ENCODE results near the gene LRFN2.

LRFN2 gene

DNA sequence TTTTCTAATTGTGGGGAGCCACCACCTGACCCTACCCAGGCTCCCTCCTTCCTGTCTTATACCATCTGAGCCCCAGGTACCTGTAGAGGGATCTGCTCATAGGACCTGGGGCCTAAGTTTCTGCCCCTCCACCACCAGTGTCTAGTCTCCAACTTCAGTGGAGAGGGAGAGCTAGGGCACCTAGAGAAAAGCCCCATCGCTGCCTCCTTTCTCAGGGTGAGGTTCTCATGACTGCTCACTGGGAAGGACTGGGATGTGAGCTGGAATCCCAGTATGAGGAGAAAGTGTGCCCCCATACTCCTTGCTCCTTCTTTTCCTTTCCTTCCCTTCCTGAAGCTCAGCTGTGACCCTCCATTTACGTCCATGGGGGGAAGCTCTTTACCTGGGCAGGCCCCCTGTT, 231.6 kb downstream of the LRFN2 start:
- DNase-seq (ENCODE audit: insufficient read length, low spot score) (no peak), FAIRE-seq (no peak)

DNA sequence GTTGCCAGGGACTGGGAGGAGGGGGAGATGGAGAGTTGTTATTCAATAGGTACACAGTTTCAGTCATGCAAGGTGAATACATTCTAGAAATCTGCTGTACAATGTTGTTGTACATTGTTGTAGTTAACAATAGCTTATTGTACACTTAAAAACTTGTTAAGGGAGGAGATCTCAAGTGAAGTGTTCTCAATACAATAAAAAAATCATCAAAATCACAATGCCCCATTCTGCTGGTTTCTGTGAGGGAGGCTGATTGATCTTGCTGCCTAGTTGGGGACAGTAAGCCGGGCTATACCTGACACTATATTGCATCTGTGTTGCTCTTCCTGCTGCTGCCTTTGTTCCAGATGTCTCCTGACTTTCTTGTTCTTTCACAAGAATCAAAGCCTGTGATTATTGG, 232.1 kb downstream of the LRFN2 start:
- FAIRE-seq (no peak), DNase-seq (ENCODE audit: insufficient read length, low spot score) (no peak)

GRCh38 chr6:40353967-40354452, 233.2 kb downstream of the LRFN2 start:
- DNase-seq (ENCODE audit: insufficient read length, low spot score): no peak
- no peak for FAIRE-seq

DNA sequence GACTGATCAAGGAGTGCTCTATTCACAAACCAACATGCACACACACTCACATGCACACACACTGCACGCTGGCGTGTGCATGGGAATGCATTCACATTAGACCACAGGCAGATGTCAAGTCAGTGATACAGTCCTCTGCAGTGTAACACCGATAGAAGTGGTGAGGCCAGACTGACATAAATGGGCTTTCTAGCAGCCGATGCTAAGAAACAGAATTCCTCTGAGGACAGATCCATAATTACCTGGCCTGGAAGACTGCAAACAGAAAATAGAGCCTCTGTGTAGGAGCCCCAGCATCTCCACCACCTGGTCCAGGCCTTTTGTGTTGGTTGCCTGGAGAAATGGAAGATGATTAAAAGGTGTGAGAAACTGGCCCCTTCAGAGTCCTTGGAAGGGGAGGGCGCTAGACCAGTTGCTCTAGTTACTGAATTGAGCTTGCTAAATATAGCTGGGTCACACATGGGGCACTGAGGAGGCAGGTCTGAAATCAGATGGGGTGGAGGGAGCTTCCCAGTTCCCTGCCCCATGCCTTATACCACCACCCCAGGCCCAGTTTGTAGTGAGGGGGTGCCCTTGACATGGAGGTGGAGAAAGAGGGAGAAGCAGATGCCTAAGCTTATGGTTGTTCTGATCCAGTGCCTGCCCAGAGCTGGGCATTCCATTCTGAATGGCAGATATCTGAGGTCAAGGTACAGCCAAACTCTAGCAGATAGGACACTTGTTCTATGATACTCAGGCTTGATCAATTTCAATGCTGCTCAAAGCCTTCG, 233.8 kb downstream of the LRFN2 start:
- FAIRE-seq (no peak), DNase-seq (ENCODE audit: insufficient read length, low spot score) (no peak)

DNA sequence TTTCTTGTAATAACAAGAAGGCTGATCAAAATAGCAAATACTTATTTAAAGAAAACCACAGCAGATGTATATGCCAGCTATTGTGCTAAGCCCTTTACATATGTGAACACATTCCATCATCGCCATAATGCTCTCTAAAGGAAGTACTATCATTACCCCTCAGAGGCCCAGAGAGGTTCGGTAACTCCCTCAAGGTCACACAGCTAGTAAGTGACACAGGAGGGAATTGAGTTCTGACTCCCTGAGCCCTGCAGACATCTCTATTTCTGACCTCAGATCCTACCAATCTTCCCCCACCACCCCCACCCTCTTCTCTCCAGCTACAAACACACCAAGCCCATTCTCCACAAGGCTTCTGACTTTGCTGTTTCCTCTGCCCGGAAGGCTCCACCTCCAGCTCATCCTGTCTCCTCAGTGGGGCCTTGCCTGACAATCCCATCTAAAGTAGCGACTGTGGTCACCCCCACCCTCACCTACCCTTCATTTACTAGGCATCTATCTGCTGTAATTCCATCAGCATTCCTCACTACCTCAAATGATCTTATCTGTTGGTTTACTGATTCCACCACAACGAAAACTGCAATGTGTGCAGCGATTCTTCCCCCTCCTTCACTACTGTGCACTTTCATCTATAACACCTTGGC, 234.5 kb downstream of the LRFN2 start:
- DNase-seq (ENCODE audit: insufficient read length, low spot score) (no peak), FAIRE-seq (no peak)

GRCh38 chr6:40352006-40352405, 235.2 kb downstream of the LRFN2 start:
- DNase-seq (ENCODE audit: insufficient read length, low spot score) (no peak), FAIRE-seq (no peak)

DNA sequence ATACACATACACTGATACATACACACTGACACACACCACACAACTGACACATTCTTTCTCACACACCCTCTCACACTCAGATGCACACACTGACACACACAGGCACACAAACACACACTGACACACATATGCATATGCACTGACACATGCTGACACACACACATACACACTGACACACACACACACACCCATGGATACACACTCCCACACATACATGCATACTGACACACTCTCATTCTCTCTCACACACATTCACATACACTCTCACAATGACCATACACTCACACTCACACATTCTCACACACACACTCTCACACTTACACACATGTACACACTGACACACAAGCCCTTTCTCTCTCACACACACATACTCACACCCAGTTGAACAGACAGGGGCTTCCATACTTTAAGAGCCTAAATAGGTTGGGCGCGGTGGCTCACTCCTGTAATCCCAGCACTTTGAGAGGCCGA, 236.4 kb downstream of the LRFN2 start:
- FAIRE-seq: no peak

DNA sequence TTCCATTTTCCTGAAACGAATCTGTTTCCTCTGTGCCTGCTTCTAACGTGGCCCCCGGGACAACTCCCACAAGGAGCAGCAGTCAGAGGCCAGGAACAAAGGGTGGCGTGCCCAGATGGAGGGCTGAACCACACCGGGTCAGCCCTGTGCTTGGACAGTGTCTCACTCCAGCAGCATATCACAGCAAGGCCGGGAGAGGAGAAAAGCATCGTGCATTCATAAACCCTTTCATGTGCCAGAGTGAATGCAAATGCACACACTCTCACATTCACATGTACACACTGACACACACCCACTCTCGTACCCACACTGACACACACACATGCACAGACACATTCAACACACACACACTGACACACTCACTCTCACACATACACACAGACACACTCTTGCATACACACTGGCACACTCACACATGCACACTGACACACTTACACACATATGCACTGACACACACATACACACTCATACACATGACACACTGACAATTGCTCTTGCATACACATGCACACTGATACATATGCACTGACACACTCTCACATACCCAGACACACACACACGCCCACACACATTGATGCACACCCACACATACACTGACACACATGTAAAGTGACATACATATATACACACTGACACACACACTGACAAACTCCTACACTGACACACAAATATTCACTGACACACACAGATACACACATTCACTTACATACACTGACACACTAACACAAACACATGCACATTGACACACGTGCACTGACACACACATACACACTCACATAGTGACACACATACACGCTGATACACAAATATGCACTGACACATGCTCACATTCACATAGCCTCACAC, 237.0 kb downstream of the LRFN2 start:
- DNase-seq (ENCODE audit: insufficient read length, low spot score) (no peak), FAIRE-seq (no peak)

More for the DNA sequence above, 236.4 kb downstream of the LRFN2 start:
- DNase-seq (ENCODE audit: insufficient read length, low spot score): no peak

DNA sequence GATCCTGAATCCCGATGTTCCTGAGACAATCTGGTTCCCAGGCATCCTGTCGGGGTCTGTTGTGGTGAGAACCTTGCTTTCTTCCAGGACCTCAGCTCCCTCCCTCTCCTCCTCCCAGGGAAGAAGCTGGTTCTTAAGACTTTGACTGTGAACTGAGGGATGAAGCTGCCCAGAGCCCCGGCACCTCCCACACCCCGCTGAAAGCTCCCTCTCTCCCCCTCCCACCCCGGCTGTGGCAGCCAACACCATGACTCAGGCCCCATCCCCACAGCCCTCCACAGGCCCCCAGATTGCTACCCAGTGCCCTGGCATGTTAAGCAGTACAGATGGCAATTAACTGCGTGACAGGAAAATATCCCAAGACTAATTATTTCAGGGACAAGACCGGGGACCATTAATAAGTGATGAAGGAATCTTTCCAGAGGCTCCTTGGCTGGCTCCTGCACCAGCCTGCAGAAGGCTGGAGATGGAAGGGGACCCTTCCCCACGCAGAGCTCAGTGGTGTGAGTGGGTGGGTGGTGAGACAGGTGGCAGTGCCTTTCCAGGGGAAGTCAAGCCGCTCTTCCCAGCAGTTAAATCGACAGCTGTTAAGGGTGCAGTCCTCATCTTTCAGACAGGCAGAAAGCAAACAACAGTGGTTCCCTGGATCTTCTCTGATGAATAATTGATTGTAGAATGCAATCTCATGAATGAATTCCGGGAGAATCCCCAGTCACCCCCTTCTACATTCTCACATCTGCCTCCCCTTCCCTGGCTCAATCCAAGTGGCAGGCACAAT, 237.9 kb downstream of the LRFN2 start:
- FAIRE-seq (no peak), DNase-seq (ENCODE audit: insufficient read length, low spot score) (no peak)

GRCh38 chr6:40348591-40348990, 238.6 kb downstream of the LRFN2 start:
- FAIRE-seq: no peak
- DNase-seq (ENCODE audit: insufficient read length, low spot score): no peak

DNA sequence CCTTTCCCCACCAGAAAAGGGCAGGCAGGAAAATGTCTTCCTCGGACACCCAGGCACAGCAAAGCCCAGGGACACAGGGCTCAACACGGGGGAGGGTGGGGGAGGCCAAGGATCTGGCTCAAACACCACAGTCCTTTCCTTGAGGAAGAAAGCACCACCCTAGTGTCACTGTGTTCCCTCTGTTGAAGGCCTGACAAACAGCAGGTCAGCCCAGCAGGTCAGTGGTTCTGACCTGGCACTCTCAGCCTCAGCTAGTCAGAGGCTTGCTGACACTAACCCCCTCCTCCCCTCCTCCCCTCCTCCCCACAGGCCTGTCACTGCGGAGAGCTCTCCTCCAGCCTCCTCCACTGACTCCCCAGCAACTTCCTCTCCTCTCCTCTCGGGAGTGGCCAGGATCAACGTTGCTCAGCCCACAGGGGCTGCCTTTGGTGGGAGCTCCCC, 239.6 kb downstream of the LRFN2 start:
- DNase-seq (ENCODE audit: insufficient read length, low spot score) (no peak), FAIRE-seq (no peak)

DNA sequence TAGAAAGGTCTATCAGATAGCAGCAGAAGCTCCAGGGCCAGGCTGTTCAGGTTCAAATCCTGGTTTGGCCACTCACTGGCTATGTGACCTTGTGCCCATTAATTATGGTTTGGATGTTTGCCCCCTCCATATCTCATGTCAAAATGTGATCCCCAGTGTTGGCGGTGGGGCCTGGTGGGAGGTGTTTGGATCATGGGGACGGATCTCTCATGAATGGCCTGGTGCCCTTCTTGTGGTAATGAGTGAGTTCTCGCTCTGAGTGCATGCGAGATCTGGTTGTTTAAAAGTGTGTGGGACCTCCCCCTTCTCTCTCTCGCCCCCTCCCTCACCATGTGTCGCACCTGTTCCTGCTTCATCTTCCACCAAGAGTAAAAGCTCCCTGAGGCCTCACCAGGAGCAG, 240.9 kb downstream of the LRFN2 start:
- DNase-seq (ENCODE audit: insufficient read length, low spot score) (no peak), FAIRE-seq (no peak)

DNA sequence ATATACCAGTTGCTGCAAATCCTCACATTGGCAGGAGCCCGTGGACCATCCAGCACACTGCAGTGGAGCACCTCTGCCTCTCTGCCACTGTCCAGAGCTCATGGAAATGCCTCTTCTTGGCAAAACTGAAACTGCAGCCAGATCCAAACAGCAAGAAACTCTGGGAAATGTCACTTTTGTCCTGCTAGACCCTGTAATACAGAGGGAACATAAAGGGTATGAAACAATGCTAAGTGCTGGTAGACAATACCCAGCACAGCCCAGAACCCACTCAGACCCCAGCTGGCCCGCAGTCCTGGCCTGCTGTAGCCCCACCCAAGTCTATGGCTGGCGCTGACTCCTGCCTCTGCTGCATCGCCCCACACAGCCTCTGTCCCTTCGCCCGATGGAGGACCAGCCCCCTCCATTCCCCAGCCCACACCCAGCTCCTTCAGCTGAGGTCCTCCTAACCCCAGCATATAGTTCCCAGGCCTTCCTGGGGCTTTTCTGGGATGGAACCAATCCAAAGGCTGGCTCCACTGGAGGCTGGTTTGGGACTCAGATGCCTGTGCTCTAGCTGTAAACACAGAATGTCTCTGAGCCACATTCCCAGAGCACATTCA, 242.5 kb downstream of the LRFN2 start:
- DNase-seq (ENCODE audit: insufficient read length, low spot score): no peak
- no peak for FAIRE-seq

- no peak for DNase-seq (ENCODE audit: insufficient read length, low spot score)
- no peak for FAIRE-seq
These were observed 243.1 kb downstream of the LRFN2 start for GRCh38 chr6:40343877-40344565.

- DNase-seq (ENCODE audit: insufficient read length, low spot score) (no peak), FAIRE-seq (no peak)
These were observed 243.8 kb downstream of the LRFN2 start for GRCh38 chr6:40343318-40343876.

GRCh38 chr6:40342723-40343122, 244.4 kb downstream of the LRFN2 start:
- DNase-seq (ENCODE audit: insufficient read length, low spot score) (no peak), FAIRE-seq (no peak)

- DNase-seq (ENCODE audit: insufficient read length, low spot score): no peak
- FAIRE-seq: no peak
These were observed 245.4 kb downstream of the LRFN2 start for GRCh38 chr6:40341726-40342125.

Data from GM19239 (cell line).